GM18861 (cell line): ENCODE measurements around the gene KIAA1217.

Source experiments
- ATAC-seq: cut with Tn5 transposase; IDR thresholded peaks from one replicate; pipeline ENCODE4 v1.9.1; 2021; ENCODE audit not compliant: unreplicated experiment

The KIAA1217 gene

GRCh38 chr10:24571870-24572450, 363.0 kb downstream of the KIAA1217 start:
- no peak for ATAC-seq

DNA sequence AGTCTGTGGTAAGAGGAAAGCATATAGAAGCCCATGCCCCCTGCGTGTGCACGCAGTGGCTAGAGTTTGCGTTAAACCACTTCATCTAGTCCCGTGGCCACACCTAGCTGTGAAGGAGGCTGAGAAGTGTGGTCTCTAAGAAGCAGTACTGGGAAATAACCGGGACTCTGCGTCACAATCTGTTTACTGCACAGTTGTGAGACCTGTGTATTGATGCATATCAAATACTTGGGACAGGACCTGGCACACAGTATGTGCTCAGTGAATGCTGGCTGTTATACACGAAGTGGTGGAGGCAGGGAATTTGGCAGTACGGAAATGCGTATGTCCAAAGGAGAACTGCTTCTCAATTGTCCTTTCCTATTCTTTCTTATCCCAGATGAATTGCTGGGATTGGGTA, 365.2 kb downstream of the KIAA1217 start:
- ATAC-seq: no peak

- ATAC-seq: no peak
Measured at GRCh38 chr10:24574578-24575155, 365.7 kb downstream of the KIAA1217 start.

DNA sequence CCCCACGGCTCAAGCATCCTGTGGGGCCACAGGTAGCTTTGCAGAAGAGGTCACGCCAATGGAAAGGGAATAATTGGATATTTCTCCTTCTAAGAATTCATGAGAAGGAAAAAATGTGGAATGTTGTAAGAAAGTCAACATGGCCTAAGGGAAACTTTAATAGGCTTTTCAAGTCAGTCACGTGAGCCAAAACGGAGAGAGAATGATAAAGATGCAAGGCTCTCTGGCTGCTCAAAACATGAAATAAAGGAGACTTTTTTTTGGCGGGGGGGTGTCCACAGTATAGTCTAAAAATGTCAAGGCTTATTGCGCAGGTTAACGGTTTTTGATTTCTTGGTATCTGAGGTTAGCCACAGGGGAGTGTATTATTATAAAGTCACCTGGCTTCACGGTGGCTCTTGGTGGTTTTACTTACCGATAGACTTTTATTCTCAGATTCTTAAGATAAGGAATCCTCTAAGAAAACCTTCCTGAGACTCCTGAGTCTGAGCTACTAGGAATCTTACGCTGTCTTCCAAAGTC, 366.6 kb downstream of the KIAA1217 start:
- no peak for ATAC-seq

- no peak for ATAC-seq
Measured at GRCh38 chr10:24579448-24579847, 370.5 kb downstream of the KIAA1217 start.

- ATAC-seq: no peak
Measured at GRCh38 chr10:24579906-24580305, 371.0 kb downstream of the KIAA1217 start.

DNA sequence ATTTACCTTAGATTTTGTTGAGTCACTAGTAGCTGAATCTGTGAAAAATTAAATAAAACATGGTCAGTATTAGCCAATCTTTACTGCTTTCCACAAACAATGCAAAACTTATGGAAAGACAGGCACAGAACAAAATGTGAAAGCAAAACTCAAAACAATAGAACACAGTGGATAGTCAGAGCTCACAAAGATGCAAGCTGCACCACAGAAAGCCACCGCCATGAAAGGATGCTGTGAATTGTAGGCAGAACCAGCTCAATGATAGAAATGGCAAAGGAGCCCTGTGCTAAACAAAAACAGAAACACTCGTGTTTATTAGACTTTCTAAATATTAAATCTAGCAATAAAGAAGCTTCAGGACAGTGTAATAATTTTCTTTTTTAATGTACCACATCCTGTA, 380.3 kb downstream of the KIAA1217 start:
- no peak for ATAC-seq

DNA sequence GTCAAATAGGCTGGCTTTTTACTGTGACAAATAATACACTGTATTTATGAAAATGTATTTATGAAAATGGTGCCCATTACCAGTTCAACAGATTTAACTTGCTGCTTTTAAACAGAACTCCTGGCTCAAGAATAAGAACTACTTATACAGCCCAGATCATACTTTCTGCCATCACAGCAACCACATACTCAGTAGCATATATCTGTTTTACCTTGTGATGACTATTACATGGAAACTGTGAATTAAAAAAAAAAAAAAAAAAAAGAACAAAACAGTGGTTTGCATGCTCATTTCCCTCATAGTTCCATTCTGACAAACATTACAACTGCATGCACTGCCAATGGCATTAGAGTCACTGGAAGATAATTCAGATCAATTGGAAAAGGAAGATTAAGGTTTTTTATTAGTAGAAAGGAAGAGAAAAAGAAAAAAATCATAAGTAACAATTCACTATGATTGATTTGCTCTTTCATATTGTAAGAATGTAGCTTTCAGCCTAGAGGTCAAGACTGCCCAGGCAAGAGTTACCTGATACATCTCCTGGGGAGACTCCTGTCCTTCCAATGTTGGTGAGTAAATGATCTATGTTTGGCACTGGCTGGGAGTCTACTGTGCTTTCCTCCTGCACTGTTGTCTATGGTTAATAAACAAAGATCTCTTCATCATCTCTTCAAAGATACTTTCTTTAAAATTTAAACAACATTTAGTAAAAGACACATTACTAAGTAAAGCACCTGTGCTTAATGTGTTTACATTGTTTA, 381.9 kb downstream of the KIAA1217 start:
- ATAC-seq: no peak

GRCh38 chr10:24596217-24596930, 387.4 kb downstream of the KIAA1217 start:
- ATAC-seq: no peak

GRCh38 chr10:24597426-24597825, 388.5 kb downstream of the KIAA1217 start:
- no peak for ATAC-seq
